H1 (cell line): ENCODE measurements around the gene RNPEPL1. TPM values are rescaled to one million over a fixed set of nuclear protein-coding genes. Genes with fewer than 3 reads are reported as not detected.

Experiments
- CTCF ChIA-PET: fragments of 300-600 bp; sonication (Branson Sonifier 250); formaldehyde crosslinking; loops from one replicate; lab custom pipeline; 2021; ENCODE audit not compliant: partially characterized antibody; lab: Charles Lee
- POLR2A ChIA-PET: fragments of 300-600 bp; sonication (Branson Sonifier 250); formaldehyde crosslinking; loops from one replicate; lab custom pipeline; 2021; ENCODE audit warnings: inconsistent platforms; ENCODE audit not compliant: partially characterized antibody; lab: Charles Lee
- DNase-seq, 2 experiments: peaks; one replicate each; pipeline versions ENCODE4 v3.0.0 to v3.0.0-alpha.2; 2010 to 2022; ENCODE audit warnings: low spot score in 2 of 2, low read depth in 1 of 2, mixed read lengths in 1 of 2
- FAIRE-seq: peaks from 2 replicates; lab custom pipeline; 2011; peaks lifted over from hg19 to GRCh38; lab: Jason Lieb, UNC
- H2AFZ ChIP-seq: 2 replicates; pipeline ENCODE4 v1.8.1; 2012; ENCODE audit warnings: low read length, inconsistent platforms
- H2AK5ac ChIP-seq: 2 replicates; pipeline ENCODE4 v1.6.1; 2013; ENCODE audit warnings: low read depth, low read length
- H2BK120ac ChIP-seq: replicated peaks from 2 replicates; pipeline ENCODE3; 2013; ENCODE audit warnings: low read depth, low read length, inconsistent platforms
- H2BK12ac ChIP-seq: 2 replicates; pipeline ENCODE4 v1.6.1; 2013; ENCODE audit warnings: low read depth, low read length
- H2BK15ac ChIP-seq: 2 replicates; pipeline ENCODE4 v1.6.1; 2013; ENCODE audit warnings: low read length
- H2BK20ac ChIP-seq: 2 replicates; pipeline ENCODE4 v1.6.1; 2013; ENCODE audit warnings: low read length
- H2BK5ac ChIP-seq: 2 replicates; pipeline ENCODE4 v1.6.1; 2013; ENCODE audit warnings: low read depth, low read length
- H3K14ac ChIP-seq: 2 replicates; pipeline ENCODE4 v1.6.1; 2013; ENCODE audit warnings: inconsistent platforms; ENCODE audit not compliant: insufficient read length
- H3K18ac ChIP-seq: 2 replicates; pipeline ENCODE4 v1.6.1; 2013; ENCODE audit warnings: low read length; ENCODE audit errors: extremely low read depth
- H3K23ac ChIP-seq: 2 replicates; pipeline ENCODE4 v1.6.1; 2013; ENCODE audit warnings: inconsistent platforms; ENCODE audit not compliant: insufficient read length
- H3K23me2 ChIP-seq: 2 replicates; pipeline ENCODE4 v1.6.1; 2013; ENCODE audit warnings: low read depth, low read length
- H3K27ac ChIP-seq: 2 replicates; pipeline ENCODE4 v1.6.1; 2011; ENCODE audit warnings: low read depth, low read length, inconsistent platforms
- H3K27me3 ChIP-seq, 4 experiments: replicated peaks in 1 of 4; 1 replicate in 1 of 4; 2 replicates in 3 of 4; pipeline versions ENCODE4 v1.6.1 to v1.8.1; 2011 to 2013; ENCODE audit warnings: low read length in 3 of 4, mild to moderate bottlenecking in 3 of 4, inconsistent platforms in 2 of 4, mixed read lengths in 2 of 4, moderate library complexity in 1 of 4; ENCODE audit not compliant: control insufficient read depth in 3 of 4, insufficient read depth in 3 of 4; ENCODE audit errors: extremely low read depth in 1 of 4
- H3K36me3 ChIP-seq, 4 experiments: 2 replicates each; pipeline versions ENCODE4 v1.6.1 to v1.8.1; 2011 to 2013; ENCODE audit warnings: mild to moderate bottlenecking in 4 of 4, low read length in 3 of 4, moderate library complexity in 2 of 4, control low read depth in 1 of 4, inconsistent platforms in 1 of 4; ENCODE audit not compliant: insufficient read depth in 4 of 4, control insufficient read depth in 2 of 4
- H3K4ac ChIP-seq: replicated peaks from 2 replicates; pipeline ENCODE3; 2013; ENCODE audit warnings: low read length, low read depth, mixed read lengths, inconsistent platforms; ENCODE audit not compliant: insufficient read length
- H3K4me1 ChIP-seq, 4 experiments: replicated peaks in 1 of 4; 1 replicate in 1 of 4; 2 replicates in 3 of 4; pipeline versions ENCODE4 v1.6.1 to v1.8.1; 2011 to 2013; ENCODE audit warnings: low read length in 3 of 4, inconsistent platforms in 2 of 4, mixed read lengths in 1 of 4; ENCODE audit not compliant: insufficient read depth in 4 of 4, control insufficient read depth in 3 of 4
- H3K4me2 ChIP-seq, 2 experiments: 2 replicates each; pipeline versions ENCODE4 v1.6.1 to v1.8.1; 2011 to 2013; ENCODE audit warnings: low read depth in 2 of 2, low read length in 2 of 2, control low read depth in 1 of 2, inconsistent platforms in 1 of 2, mild to moderate bottlenecking in 1 of 2; ENCODE audit not compliant: insufficient read depth in 1 of 2
- H3K4me3 ChIP-seq, 4 experiments: fragments of 200-600, 300-600 bp in 1 of 4; sonication (generic), shearing (Covaris generic), sonication (Bioruptor Twin) in 1 of 4; 2 replicates each; pipeline versions ENCODE4 v1.5.1 to v1.8.1; 2011 to 2016; ENCODE audit warnings: low read length in 4 of 4, low read depth in 3 of 4, control low read depth in 2 of 4, inconsistent platforms in 2 of 4, mild to moderate bottlenecking in 2 of 4, mixed read lengths in 1 of 4, moderate library complexity in 1 of 4; ENCODE audit not compliant: insufficient read depth in 2 of 4; ENCODE audit errors: extremely low read depth in 1 of 4
- H3K56ac ChIP-seq: replicated peaks from 2 replicates; pipeline ENCODE3; 2013; ENCODE audit warnings: low read depth, mild to moderate bottlenecking, mixed read lengths, low read length, inconsistent platforms; ENCODE audit not compliant: insufficient read length
- H3K79me1 ChIP-seq: 2 replicates; pipeline ENCODE4 v1.6.1; 2013; ENCODE audit warnings: low read depth, low read length, control low read depth
- H3K79me2 ChIP-seq, 2 experiments: 2 replicates each; pipeline versions ENCODE4 v1.6.1 to v1.8.1; 2012 to 2013; ENCODE audit warnings: low read length in 2 of 2, mild to moderate bottlenecking in 2 of 2, inconsistent platforms in 1 of 2; ENCODE audit not compliant: insufficient read depth in 2 of 2, control insufficient read depth in 1 of 2
- H3K9ac ChIP-seq, 4 experiments: replicated peaks in 1 of 4; 1 replicate in 1 of 4; 2 replicates in 3 of 4; pipeline versions ENCODE4 v1.6.1 to v1.8.1; 2011 to 2013; ENCODE audit warnings: low read depth in 3 of 4, low read length in 3 of 4, control low read depth in 2 of 4, mild to moderate bottlenecking in 2 of 4, moderate library complexity in 2 of 4, inconsistent platforms in 1 of 4; ENCODE audit errors: extremely low read depth in 1 of 4
- H3K9me3 ChIP-seq, 2 experiments: 2 replicates each; pipeline versions ENCODE4 v1.6.1 to v1.8.1; 2012 to 2013; ENCODE audit warnings: mild to moderate bottlenecking in 2 of 2, moderate library complexity in 2 of 2, control low read depth in 1 of 2, inconsistent platforms in 1 of 2, low read depth in 1 of 2, low read length in 1 of 2, mixed read lengths in 1 of 2; ENCODE audit not compliant: insufficient read depth in 2 of 2
- H4K20me1 ChIP-seq, 2 experiments: replicated peaks in 1 of 2; 2 replicates each; pipeline versions ENCODE3 to v1.8.1; 2011 to 2013; ENCODE audit warnings: inconsistent platforms in 2 of 2, low read length in 2 of 2, mild to moderate bottlenecking in 1 of 2; ENCODE audit not compliant: insufficient read depth in 2 of 2, control insufficient read depth in 1 of 2
- H4K5ac ChIP-seq: 2 replicates; pipeline ENCODE4 v1.6.1; 2013; ENCODE audit warnings: low read length, low read depth, mixed read lengths, inconsistent platforms; ENCODE audit not compliant: insufficient read length
- H4K8ac ChIP-seq: 2 replicates; pipeline ENCODE4 v1.8.0; 2013; ENCODE audit warnings: mild to moderate bottlenecking, moderate library complexity, low read length, inconsistent platforms; ENCODE audit not compliant: insufficient read depth; ENCODE audit errors: extremely low read depth
- H4K91ac ChIP-seq: replicated peaks from 2 replicates; pipeline ENCODE3; 2013; ENCODE audit warnings: low read length, mixed read lengths, inconsistent platforms; ENCODE audit not compliant: insufficient read length
- POLR2AphosphoS5 ChIP-seq: IDR thresholded peaks from 2 replicates; pipeline ENCODE4 v1.6.1; 2011; ENCODE audit warnings: low read depth, low read length
- TBP ChIP-seq: IDR thresholded peaks from 2 replicates; pipeline ENCODE4 v1.6.1; 2011; ENCODE audit warnings: low read depth, low read length, improper control_type of control experiment
- WGBS, 2 experiments: shearing (Covaris generic) in 1 of 2; methylation state at CpG; one replicate each; pipeline versions ENCODE4 v1.1.6 to v1.1.7; 2013 to 2015; ENCODE audit warnings: low lambda C conversion rate in 2 of 2, mixed read lengths in 2 of 2, inconsistent platforms in 1 of 2, low coverage in 1 of 2, missing lambda C conversion rate in 1 of 2; ENCODE audit not compliant: insufficient replicate concordance in 2 of 2, insufficient coverage in 1 of 2, insufficient read length in 1 of 2; ENCODE audit errors: extremely low coverage in 1 of 2, missing lambda C conversion rate in 1 of 2; 5-methylcytosine and 5-hydroxymethylcytosine counted together
- polyA plus RNA-seq, 7 experiments: library from polyadenylated mRNA; depleted of rRNA in 3 of 7; stranded (reverse) in 5 of 7; unstranded in 2 of 7; fragments of >200 nt in 5 of 7; fragments of 200-250 nt in 2 of 7; gene quantifications; 1 replicate in 5 of 7; 2 replicates in 1 of 7; 4 replicates in 1 of 7; pipeline versions ENCODE4 v1.2.1 to v1.2.3, GENCODE V29; 2011 to 2013; ENCODE audit warnings: missing spikeins in 2 of 7, mixed read lengths in 2 of 7
- total RNA-seq: library from RNA; stranded (reverse); fragmentation: NEBNext Ultra II Directional; extraction: Animal tissue kit (Norgen Biotek cat#: 25700); gene quantifications from 2 replicates; pipeline ENCODE4 v1.2.1, GENCODE V29; 2021

Gene RNPEPL1
- total and polyA plus RNA-seq, 2 of the 8 experiments (the other 6 are each of a cell fraction or from before 2014, with no cell fraction given) = 9.0 to 11.3 TPM

GRCh38 chr2:240620859-240621258, 52.6 kb downstream of the RNPEPL1 start:
- H3K4me2 ChIP-seq = no peak overlapping the region
- ChIA-PET POLR2A (interaction anchor here (1.0 kb wide), 1 partner anchor 93 kb away, joined by 3 read pairs; no protein-coding TSS in a partner anchor), CTCF (interaction anchor here (0.5 to 1.7 kb wide), 4 partner anchors 9 to 32 kb away, joined by 3 to 4 read pairs (median 4); no protein-coding TSS in a partner anchor)
- no peak for TF ChIP-seq POLR2AphosphoS5
- TF ChIP-seq TBP = no peak
- no peaks in the 10 kb centered on the region for H4K20me1 ChIP-seq
- H3K14ac ChIP-seq = no peak overlapping the region
- H3K27ac ChIP-seq = no peak overlapping the region
- H2AFZ ChIP-seq = no peak overlapping the region
- no peak overlapping the region for H3K4ac ChIP-seq
- no peak for FAIRE-seq
- H4K8ac ChIP-seq = no peak overlapping the region
- no peak for DNase-seq
- no peak overlapping the region for H2BK20ac ChIP-seq
- no peaks in the 10 kb centered on the region for H3K27me3 ChIP-seq
- no peaks in the 10 kb centered on the region for H3K79me2 ChIP-seq
- no peaks in the 10 kb centered on the region for H3K79me1 ChIP-seq
- H4K5ac ChIP-seq = no peak overlapping the region
- no peaks in the 10 kb centered on the region for H3K36me3 ChIP-seq
- H3K18ac ChIP-seq = no peak overlapping the region
- no peak overlapping the region for H2BK12ac ChIP-seq
- 89% methylated on average over 6 of the region's 7 CpGs; no CpG with 5 or more reads in 1 of the 2 experiments for WGBS, 2 experiments
- peaks cover 25% of the 10 kb centered on the region in 2 experiments for H3K9me3 ChIP-seq
- no peak overlapping the region for H3K56ac ChIP-seq
- H2BK15ac ChIP-seq = no peak overlapping the region
- no peak overlapping the region for H3K23ac ChIP-seq
- H2BK5ac ChIP-seq = no peak overlapping the region
- no peaks in the 10 kb centered on the region for H3K23me2 ChIP-seq
- no peak overlapping the region for H2BK120ac ChIP-seq
- H2AK5ac ChIP-seq = no peak overlapping the region
- H3K4me3 ChIP-seq = no peak overlapping the region
- peaks cover 0 to 6% (median 1%) of the 10 kb centered on the region in 4 experiments; a peak in 3 of 7 replicates for H3K4me1 ChIP-seq
- no peak overlapping the region for H3K9ac ChIP-seq
- no peak overlapping the region for H4K91ac ChIP-seq
